Lung (tissue), 12 donors: ENCODE data around the gene CKLF. TPM values are rescaled to one million over a fixed set of nuclear protein-coding genes. Genes with fewer than 3 reads are reported as not detected.

Source experiments
- ATAC-seq: fragments of 200-7000 bp; cut with Tn5 transposase; one replicate; pipeline ENCODE4 v1.9.1; 2020; ENCODE audit warnings: moderate number of reproducible peaks; ENCODE audit not compliant: insufficient read depth, low FRiP score
- DNase-seq, 3 donors: peaks; one replicate each; pipeline ENCODE4 v3.0.0-alpha.2; 2013 to 2017
- H3K27ac ChIP-seq, 2 donors: one replicate each; pipeline ENCODE4 v1.5.1; 2013; ENCODE audit warnings: mild to moderate bottlenecking in 2 of 2, moderate library complexity in 2 of 2, control low read depth in 1 of 2, inconsistent platforms in 1 of 2, low read depth in 1 of 2, low read length in 1 of 2
- H3K27me3 ChIP-seq, 3 donors: one replicate each; pipeline ENCODE4 v1.5.1; 2013; ENCODE audit warnings: low read length in 2 of 3; ENCODE audit not compliant: control insufficient read depth in 3 of 3, insufficient read depth in 3 of 3
- H3K36me3 ChIP-seq, 4 donors: one replicate each; pipeline ENCODE4 v1.5.1; 2013; ENCODE audit warnings: low read length in 4 of 4, mild to moderate bottlenecking in 1 of 4, moderate library complexity in 1 of 4; ENCODE audit not compliant: control insufficient read depth in 4 of 4, insufficient read depth in 4 of 4
- H3K4me1 ChIP-seq, 5 donors: one replicate each; pipeline ENCODE4 v1.5.1; 2013; ENCODE audit warnings: low read length in 5 of 5, mild to moderate bottlenecking in 2 of 5, moderate library complexity in 1 of 5; ENCODE audit not compliant: control insufficient read depth in 5 of 5, insufficient read depth in 5 of 5
- H3K4me3 ChIP-seq: one replicate; pipeline ENCODE4 v1.5.1; 2013; ENCODE audit warnings: mild to moderate bottlenecking, control low read depth, moderate library complexity
- H3K9ac ChIP-seq, 2 donors: one replicate each; pipeline ENCODE4 v1.5.1; 2013; ENCODE audit warnings: low read length in 2 of 2, control low read depth in 1 of 2; ENCODE audit not compliant: insufficient read depth in 1 of 2
- H3K9me3 ChIP-seq, 4 donors: one replicate each; pipeline ENCODE4 v1.5.1; 2013; ENCODE audit warnings: low read length in 3 of 4, mild to moderate bottlenecking in 1 of 4, moderate library complexity in 1 of 4; ENCODE audit not compliant: control insufficient read depth in 4 of 4, insufficient read depth in 3 of 4
- CTCF ChIP-seq: IDR thresholded peaks from 2 replicates; pipeline ENCODE4 v1.5.1; 2012; ENCODE audit warnings: mild to moderate bottlenecking; ENCODE audit errors: control extremely low read depth, extremely low read depth
- WGBS, 2 donors: extraction: QIAGEN DNeasy Blood & Tissue Kit; methylation state at CpG; one replicate each; pipeline ENCODE4 v1.1.7; 2013; 5-methylcytosine and 5-hydroxymethylcytosine counted together
- polyA plus RNA-seq, 2 donors: library from polyadenylated mRNA; stranded (reverse); fragments of 200-250 nt; gene quantifications; one replicate each; pipeline ENCODE4 v1.2.1, GENCODE V29; 2013
- total RNA-seq, 2 donors: library from RNA; depleted of rRNA in 1 of 2; stranded (reverse); fragments of >200 nt in 1 of 2; gene quantifications; one replicate each; pipeline ENCODE4 v1.2.1, GENCODE V29; 2014 to 2021
- donor health status: control.
- donor health status: control.
- donor health status: Bipolar disorder and iron deficiency.
- donor health status: healthy.
- donor health status: DM: yes; HTN: yes; CAD: no.

The CKLF gene
- total and polyA plus RNA-seq, 4 donors = 43.1 to 133 (median 46.2) TPM

GRCh38 chr16:66568355-66568754 is 16.0 kb downstream of the CKLF start:
- peaks cover 0 to 19% (median 11%) of the 10 kb centered on the region in 4 donors for H3K36me3 ChIP-seq
- 95 to 98% methylated on average over 2 of the region's 2 CpGs for WGBS, 2 donors

GRCh38 chr16:66569131-66569530 is 16.8 kb downstream of the CKLF start:
- peaks cover 0 to 19% (median 10%) of the 10 kb centered on the region in 4 donors for H3K36me3 ChIP-seq
- no peak for TF ChIP-seq CTCF
- H3K27ac ChIP-seq = no peak overlapping the region
- DNase-seq = no peak
- 100% methylated on average over 1 of the region's 1 CpG for WGBS, 2 donors
- no peaks in the 10 kb centered on the region for H3K27me3 ChIP-seq
- ATAC-seq = no peak
- H3K4me1 ChIP-seq = peaks cover 0 to 2% (median 0%) of the 10 kb centered on the region in 5 donors
- H3K4me3 ChIP-seq = no peak overlapping the region
- no peak overlapping the region for H3K9ac ChIP-seq
- peaks cover 0 to 2% (median 0%) of the 10 kb centered on the region in 4 donors for H3K9me3 ChIP-seq

More at GRCh38 chr16:66568355-66568754, 16.0 kb downstream of the CKLF start:
- TF ChIP-seq CTCF = no peak
- Histone ChIP-seq H3K27ac (no peak overlapping the region), H3K4me3 (no peak overlapping the region), H3K9ac (no peak overlapping the region), H3K4me1 (peaks cover 0 to 2% (median 0%) of the 10 kb centered on the region in 5 donors), H3K27me3 (no peaks in the 10 kb centered on the region), H3K9me3 (peaks cover 0 to 2% (median 0%) of the 10 kb centered on the region in 4 donors)
- ATAC-seq (no peak), DNase-seq (no peak)

GRCh38 chr16:66569827-66570405 is 17.5 kb downstream of the CKLF start:
- no peak for TF ChIP-seq CTCF
- no peak overlapping the region for H3K4me3 ChIP-seq
- H3K9ac ChIP-seq = no peak overlapping the region
- H3K36me3 ChIP-seq = peaks cover 0 to 15% (median 7%) of the 10 kb centered on the region in 4 donors
- no peak overlapping the region for H3K27ac ChIP-seq
- ATAC-seq = peak; percentile 58
- 63 to 64% methylated on average over 3 of the region's 3 CpGs for WGBS, 2 donors
- DNase-seq = no peak
- peaks cover 0 to 2% (median 0%) of the 10 kb centered on the region in 4 donors for H3K9me3 ChIP-seq
- peaks cover 0 to 2% (median 0%) of the 10 kb centered on the region in 5 donors for H3K4me1 ChIP-seq
- H3K27me3 ChIP-seq = no peaks in the 10 kb centered on the region

GRCh38 chr16:66572356-66572755 is 20.0 kb downstream of the CKLF start:
- Histone ChIP-seq H3K4me3 (no peak overlapping the region), H3K36me3 (no peaks in the 10 kb centered on the region), H3K27me3 (peaks cover 0 to 4% (median 0%) of the 10 kb centered on the region in 3 donors), H3K9ac (no peak overlapping the region), H3K9me3 (no peaks in the 10 kb centered on the region), H3K4me1 (peaks cover 0 to 2% (median 0%) of the 10 kb centered on the region in 5 donors), H3K27ac (no peak overlapping the region)
- ATAC-seq (no peak), DNase-seq (no peak)
- TF ChIP-seq CTCF = no peak
- WGBS, 2 donors = 31 to 61% methylated on average over 2 of the region's 2 CpGs
